ENCODE data around the gene FNIP1. TPM values are rescaled to one million over a fixed set of nuclear protein-coding genes. Genes with fewer than 3 reads are reported as not detected.
"Not testable (repeated sequence)": the region's sequence is repeated elsewhere in the genome, so short reads cannot be mapped to it uniquely, and the experiment has no call there.

The FNIP1 gene
- 30.7 TPM for total RNA-seq
- long read RNA-seq, transcript FNIP1-203 (18 exons, 3,845 nt): major isoform, 5 of 9 reads
- long read RNA-seq, partial matches to known transcripts: 3 of 9 reads
- long read RNA-seq, other reads (novel, unspliced or antisense): 1 of 9 reads

DNA sequence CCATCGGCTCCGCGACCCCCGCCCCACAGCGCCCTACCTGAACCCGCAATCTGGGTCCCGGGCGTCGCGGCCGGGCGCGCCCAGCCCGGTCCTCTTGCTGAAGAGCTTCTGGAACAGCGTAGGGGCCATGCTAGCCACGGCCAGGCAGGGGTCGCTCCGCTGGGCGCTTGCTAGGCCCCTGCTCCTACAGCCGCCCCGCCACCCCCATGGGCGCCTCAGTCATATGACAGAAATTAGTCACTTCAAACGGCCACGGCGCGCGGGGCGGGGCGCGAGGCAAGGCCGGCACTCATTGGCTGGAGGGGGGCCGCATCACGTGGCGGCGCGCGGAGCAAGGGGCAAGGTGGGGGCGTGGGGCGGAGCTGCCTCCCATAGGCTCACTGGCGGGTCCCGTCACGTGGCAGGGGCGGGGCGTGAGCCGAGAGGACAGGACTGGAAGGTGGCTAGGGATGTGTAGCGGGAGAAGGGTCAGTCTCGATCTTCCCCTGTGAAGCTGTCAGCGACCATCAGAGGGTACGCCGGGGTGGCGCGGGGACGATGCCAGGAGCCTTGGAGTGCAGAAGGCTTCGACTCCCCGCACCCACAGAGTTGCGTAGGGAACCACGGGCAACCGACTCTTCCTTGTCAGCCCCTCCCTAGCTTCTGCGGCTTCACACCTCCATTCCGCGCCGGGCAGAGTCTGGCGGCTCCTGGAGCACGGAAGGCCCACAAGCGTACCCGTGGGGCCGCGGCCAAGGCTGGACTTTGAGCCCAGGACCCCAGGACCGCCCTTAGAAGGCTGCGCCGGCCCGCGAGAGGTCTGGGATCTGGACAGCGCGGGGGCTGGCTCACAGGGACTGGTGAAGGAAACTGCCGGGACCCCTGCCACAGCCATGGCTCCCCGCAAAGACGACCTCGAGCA lies at the start of gene FNIP1:
TSS of gene FNIP1 (minus strand) at position 225 of the 901 bp plus-strand sequence. CDS start at position 129, 96 bp downstream.
- ATAC-seq (ENCODE audit: poor library complexity) (peak; percentile 97), DNase-seq (peak; percentile 100)
- intact Hi-C loops (cut with DNase I): no loop called here

DNA sequence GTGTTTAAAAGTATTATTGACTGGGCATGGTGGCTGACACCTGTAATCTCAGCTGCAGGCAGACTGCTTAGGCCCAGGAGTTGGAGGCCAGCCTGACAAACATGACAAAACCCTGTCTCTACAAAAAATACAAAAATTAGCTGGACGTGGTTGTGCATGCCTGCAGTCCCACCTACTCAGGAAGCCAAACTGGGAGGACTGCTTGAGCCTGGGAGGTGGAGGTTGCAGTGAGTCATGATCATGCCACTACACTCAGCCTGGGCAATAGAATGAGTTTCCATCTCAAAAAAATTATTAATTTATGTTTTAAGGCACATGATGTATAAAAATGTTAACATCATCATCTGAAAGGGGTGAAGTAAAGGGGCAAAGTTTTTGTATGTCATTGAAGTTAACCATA lies 49.7 kb upstream of the FNIP1 start:
- intact Hi-C loops (cut with DNase I): no loop called here
- no peak for ATAC-seq (ENCODE audit: poor library complexity)
- DNase-seq: no peak

DNA sequence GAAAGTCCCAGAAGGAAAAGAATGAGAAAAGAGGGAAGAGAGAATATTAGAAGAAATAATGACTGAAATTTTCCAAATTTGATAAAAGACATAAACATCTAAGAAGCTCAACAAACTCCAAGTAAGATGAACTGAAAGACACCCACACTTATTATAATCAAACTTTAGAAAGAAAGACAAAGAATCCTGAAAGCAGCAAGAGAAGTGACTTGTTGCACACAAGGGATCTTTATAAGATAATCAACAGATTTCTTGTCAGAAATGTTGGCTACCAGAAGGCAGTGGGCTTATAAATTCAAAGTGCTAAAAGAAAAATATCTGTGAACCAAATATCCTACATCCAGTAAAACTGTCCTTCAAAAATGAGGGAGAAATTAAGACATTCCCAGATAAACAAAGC lies 49.0 kb upstream of the FNIP1 start:
- no peak for DNase-seq
- ATAC-seq (ENCODE audit: poor library complexity): no peak
- intact Hi-C loops (cut with DNase I): no loop called here

GRCh38 chr5:131842971-131843370 lies 46.2 kb upstream of the FNIP1 start:
- intact Hi-C loops (cut with DNase I); ATAC-seq (ENCODE audit: poor library complexity); DNase-seq: not testable (repeated sequence)

DNA sequence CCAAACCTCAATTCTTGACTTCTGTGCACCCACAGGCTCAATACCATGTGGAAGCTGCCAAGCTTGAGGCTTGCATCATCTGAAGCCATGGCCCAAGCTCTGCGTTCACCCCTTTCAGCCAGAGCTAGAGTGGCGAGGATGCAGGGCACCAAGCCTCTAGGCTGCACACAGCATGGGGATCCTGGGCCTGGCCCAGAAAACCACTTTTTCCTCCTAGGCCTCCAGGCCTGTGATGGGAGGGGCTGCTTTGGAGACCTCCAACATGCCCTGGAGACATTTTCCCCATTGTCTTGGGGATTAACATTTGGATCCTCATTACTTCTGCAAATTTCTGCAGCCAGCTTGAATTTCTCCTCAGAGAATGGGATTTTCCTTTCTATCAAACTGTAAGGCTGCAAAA lies 35.9 kb upstream of the FNIP1 start:
- ATAC-seq (ENCODE audit: poor library complexity); intact Hi-C loops (cut with DNase I): not testable (repeated sequence)

GRCh38 chr5:131825404-131826013 lies 28.7 kb upstream of the FNIP1 start:
- DNase-seq (no peak), ATAC-seq (ENCODE audit: poor library complexity) (no peak)
- intact Hi-C loops (cut with DNase I): no loop called here

More for the DNA sequence above, 35.9 kb upstream of the FNIP1 start:
- not testable (repeated sequence) for DNase-seq

DNA sequence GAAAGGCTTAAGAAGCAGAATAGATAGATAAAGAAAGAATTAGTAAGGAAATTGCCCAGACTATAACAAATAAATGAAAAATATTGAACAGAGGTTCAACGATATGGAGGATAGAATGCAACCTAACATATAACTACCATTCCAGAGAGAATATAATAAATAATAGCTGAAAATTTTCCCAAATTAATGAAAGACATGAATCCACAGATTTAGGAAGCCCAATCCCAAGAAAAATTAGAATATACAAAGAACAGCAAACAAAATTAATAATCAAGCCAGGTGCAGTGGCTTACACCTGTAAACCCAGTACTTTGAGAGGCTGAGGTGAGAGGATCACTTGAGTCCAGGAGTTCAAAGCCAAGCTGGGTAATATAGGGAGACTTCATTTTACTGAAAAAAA lies 27.8 kb upstream of the FNIP1 start:
- intact Hi-C loops (cut with DNase I): no loop called here
- DNase-seq: no peak
- no peak for ATAC-seq (ENCODE audit: poor library complexity)

GRCh38 chr5:131821221-131821620 lies 24.4 kb upstream of the FNIP1 start:
- intact Hi-C loops (cut with DNase I): no loop called here
- ATAC-seq (ENCODE audit: poor library complexity): no peak
- no peak for DNase-seq

- intact Hi-C loops (cut with DNase I): loop anchor here (10.0 kb wide), 1 partner anchor 223 kb away; no protein-coding TSS in a partner anchor
- ATAC-seq (ENCODE audit: poor library complexity) (no peak), DNase-seq (no peak)
Observed at GRCh38 chr5:131818001-131818724, 21.3 kb upstream of the FNIP1 start.

DNA sequence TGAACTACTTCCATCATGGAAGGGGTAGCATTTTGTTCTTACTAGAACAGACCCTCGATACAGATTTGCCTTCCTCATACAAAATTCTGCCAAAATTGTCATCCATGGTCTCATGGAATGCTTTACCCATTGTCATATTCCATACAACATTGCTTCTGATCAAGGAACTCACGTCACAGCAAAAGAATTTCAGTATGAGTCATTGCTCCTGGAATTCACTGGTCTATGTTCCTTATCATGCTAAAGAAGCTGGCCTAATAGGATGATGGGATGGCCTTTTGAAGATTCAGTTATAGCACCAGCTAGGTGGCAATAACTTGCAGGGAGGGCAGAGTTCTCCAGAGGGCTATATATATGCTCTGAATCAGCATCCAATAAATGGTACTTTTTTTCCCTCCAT lies 18.2 kb upstream of the FNIP1 start:
- DNase-seq (no peak), ATAC-seq (ENCODE audit: poor library complexity) (no peak)
- intact Hi-C loops (cut with DNase I): loop anchor here (5.0 to 10.0 kb wide), 2 partner anchors 192 to 220 kb away; no protein-coding TSS in a partner anchor

- intact Hi-C loops (cut with DNase I): loop anchor here (5.0 to 10.0 kb wide), 2 partner anchors 195 to 218 kb away; no protein-coding TSS in a partner anchor
- DNase-seq (no peak), ATAC-seq (ENCODE audit: poor library complexity) (no peak)
Observed at GRCh38 chr5:131812371-131813160, 15.7 kb upstream of the FNIP1 start.

GRCh38 chr5:131810510-131811249 lies 13.9 kb upstream of the FNIP1 start:
- DNase-seq (no peak), ATAC-seq (ENCODE audit: poor library complexity) (peak; percentile 94)
- intact Hi-C loops (cut with DNase I): loop anchor here (5.0 to 10.0 kb wide), 2 partner anchors 197 to 216 kb away; no protein-coding TSS in a partner anchor

GRCh38 chr5:131795879-131796792 lies 681 bp downstream of the FNIP1 start:
- DNase-seq (peak; percentile 89), ATAC-seq (ENCODE audit: poor library complexity) (peak; percentile 87)
- intact Hi-C loops (cut with DNase I): no loop called here

DNA sequence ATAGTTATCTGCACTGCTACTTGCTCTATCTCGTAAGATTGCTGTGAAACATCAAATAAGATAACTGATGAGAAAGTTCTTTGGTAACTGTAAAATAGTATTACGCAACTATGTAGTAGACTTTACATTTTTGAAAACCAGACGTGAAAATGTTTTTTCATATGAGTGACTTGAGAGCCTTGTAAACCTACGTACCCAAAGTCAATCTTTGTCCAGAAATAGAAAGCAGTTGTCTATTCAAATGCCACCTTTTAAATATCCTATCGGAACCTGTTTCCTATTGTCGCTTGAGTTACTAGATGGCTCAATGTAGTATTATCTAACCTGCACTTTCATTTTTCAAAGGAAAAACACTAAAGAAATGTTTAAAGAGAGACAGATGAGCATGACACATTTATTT lies 1.6 kb downstream of the FNIP1 start:
- intact Hi-C loops (cut with DNase I): no loop called here
- DNase-seq: no peak
- ATAC-seq (ENCODE audit: poor library complexity): no peak

DNA sequence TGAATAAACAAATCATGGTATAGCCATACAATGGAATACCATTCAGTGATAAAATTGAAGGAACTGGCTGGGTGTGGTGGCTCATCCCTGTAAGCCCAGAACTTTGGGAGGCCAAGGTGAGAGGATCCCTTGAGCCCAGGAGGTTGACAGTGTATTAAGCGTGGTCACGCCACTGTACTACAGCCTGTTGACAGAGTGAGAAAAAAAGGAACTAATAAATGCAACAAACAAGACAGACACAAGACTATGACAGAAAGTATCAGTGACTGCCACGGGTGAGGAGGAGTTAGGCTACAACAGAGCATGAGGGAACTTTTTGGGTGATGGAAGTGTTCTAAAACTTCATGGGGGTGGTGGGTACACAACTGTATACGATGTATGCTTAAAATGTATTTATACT lies 2.2 kb downstream of the FNIP1 start:
- DNase-seq: no peak
- ATAC-seq (ENCODE audit: poor library complexity): no peak
- intact Hi-C loops (cut with DNase I): no loop called here

DNA sequence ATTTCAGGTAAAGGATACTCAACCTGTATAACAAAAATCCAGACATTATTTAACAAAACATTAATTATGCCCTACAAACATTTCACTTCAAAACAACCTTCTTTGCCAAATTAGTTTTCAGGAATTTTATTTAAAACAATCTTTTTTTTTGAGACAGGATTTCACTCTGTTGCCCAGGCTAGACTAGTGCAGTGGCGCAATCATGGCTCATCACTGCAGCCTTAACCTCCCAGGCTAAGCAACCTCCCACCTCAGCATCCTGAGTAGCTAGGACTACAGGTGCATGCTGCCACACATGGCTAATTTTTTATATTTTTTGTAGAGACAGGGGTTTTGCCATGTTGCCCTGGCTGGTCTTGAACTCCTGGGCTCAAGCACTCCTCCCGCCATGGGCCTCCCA lies 3.9 kb downstream of the FNIP1 start:
- DNase-seq: no peak
- intact Hi-C loops (cut with DNase I): no loop called here
- no peak for ATAC-seq (ENCODE audit: poor library complexity)

Measured in Right ventricle myocardium superior (tissue), 1 donor.